Measurements from ENCODE around the gene ZFP92.

GRCh38 chrX:153395613-153396319, 15.5 kb upstream of the ZFP92 start:
- TF ChIP-seq, protein P1, sequence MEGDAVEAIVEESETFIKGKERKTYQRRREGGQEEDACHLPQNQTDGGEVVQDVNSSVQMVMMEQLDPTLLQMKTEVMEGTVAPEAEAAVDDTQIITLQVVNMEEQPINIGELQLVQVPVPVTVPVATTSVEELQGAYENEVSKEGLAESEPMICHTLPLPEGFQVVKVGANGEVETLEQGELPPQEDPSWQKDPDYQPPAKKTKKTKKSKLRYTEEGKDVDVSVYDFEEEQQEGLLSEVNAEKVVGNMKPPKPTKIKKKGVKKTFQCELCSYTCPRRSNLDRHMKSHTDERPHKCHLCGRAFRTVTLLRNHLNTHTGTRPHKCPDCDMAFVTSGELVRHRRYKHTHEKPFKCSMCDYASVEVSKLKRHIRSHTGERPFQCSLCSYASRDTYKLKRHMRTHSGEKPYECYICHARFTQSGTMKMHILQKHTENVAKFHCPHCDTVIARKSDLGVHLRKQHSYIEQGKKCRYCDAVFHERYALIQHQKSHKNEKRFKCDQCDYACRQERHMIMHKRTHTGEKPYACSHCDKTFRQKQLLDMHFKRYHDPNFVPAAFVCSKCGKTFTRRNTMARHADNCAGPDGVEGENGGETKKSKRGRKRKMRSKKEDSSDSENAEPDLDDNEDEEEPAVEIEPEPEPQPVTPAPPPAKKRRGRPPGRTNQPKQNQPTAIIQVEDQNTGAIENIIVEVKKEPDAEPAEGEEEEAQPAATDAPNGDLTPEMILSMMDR (IDR thresholded peaks at IDR 0.05): no peak
- TF ChIP-seq POLR2A (IDR thresholded peaks at IDR 0.05): no peak
